Astrocyte (in vitro differentiated cells and primary cell): ENCODE data around the gene PEX7. TPM values are rescaled to one million over a fixed set of nuclear protein-coding genes. Genes with fewer than 3 reads are reported as not detected.

ENCODE experiments used
- DNase-seq: peaks from one replicate; pipeline ENCODE4 v3.0.0-alpha.2; 2010; ENCODE audit warnings: low read depth
- FAIRE-seq: peaks from 2 replicates; lab custom pipeline; 2011; peaks lifted over from hg19 to GRCh38; lab: Jason Lieb, UNC
- H2AFZ ChIP-seq: 2 replicates; pipeline ENCODE4 v1.6.0; 2012; ENCODE audit warnings: low read depth, low read length, inconsistent platforms
- H3K27ac ChIP-seq: 2 replicates; pipeline ENCODE4 v1.5.1; 2011; ENCODE audit warnings: low read depth, low read length, inconsistent platforms
- H3K27me3 ChIP-seq: 2 replicates; pipeline ENCODE4 v1.6.0; 2011; ENCODE audit warnings: low read length, inconsistent platforms; ENCODE audit not compliant: insufficient read depth
- H3K36me3 ChIP-seq: 2 replicates; pipeline ENCODE4 v1.5.1; 2011; ENCODE audit warnings: low read length, inconsistent platforms; ENCODE audit not compliant: insufficient read depth
- H3K4me1 ChIP-seq: 2 replicates; pipeline ENCODE4 v1.5.1; 2011; ENCODE audit warnings: low read length, inconsistent platforms; ENCODE audit not compliant: insufficient read depth
- H3K4me2 ChIP-seq: 2 replicates; pipeline ENCODE4 v1.6.0; 2012; ENCODE audit warnings: low read length, inconsistent platforms
- H3K4me3 ChIP-seq: 2 replicates; pipeline ENCODE4 v1.5.1; 2011; ENCODE audit warnings: low read depth, mild to moderate bottlenecking, low read length, inconsistent platforms; ENCODE audit not compliant: insufficient read depth
- H3K79me2 ChIP-seq: 2 replicates; pipeline ENCODE4 v1.6.0; 2012; ENCODE audit warnings: mild to moderate bottlenecking, low read length, inconsistent platforms; ENCODE audit not compliant: insufficient read depth
- H3K9ac ChIP-seq: 2 replicates; pipeline ENCODE4 v1.6.0; 2012; ENCODE audit warnings: mild to moderate bottlenecking, low read length, inconsistent platforms
- H3K9me3 ChIP-seq: 2 replicates; pipeline ENCODE4 v1.5.1; 2012; ENCODE audit warnings: low read depth, mild to moderate bottlenecking, low read length, inconsistent platforms; ENCODE audit not compliant: insufficient read depth
- H4K20me1 ChIP-seq: 2 replicates; pipeline ENCODE4 v1.6.0; 2012; ENCODE audit warnings: low read length, inconsistent platforms; ENCODE audit not compliant: insufficient read depth
- H3K27ac Mint-ChIP-seq: one replicate; pipeline ENCODE4 v1.8.0; 2021; ENCODE audit warnings: mild to moderate bottlenecking, mixed read lengths; ENCODE audit not compliant: unreplicated experiment
- H3K27me3 Mint-ChIP-seq: one replicate; pipeline ENCODE4 v1.8.0; 2021; ENCODE audit warnings: low read depth, mixed read lengths; ENCODE audit not compliant: unreplicated experiment
- H3K36me3 Mint-ChIP-seq: one replicate; pipeline ENCODE4 v1.8.0; 2021; ENCODE audit warnings: low read depth, mixed read lengths; ENCODE audit not compliant: unreplicated experiment
- H3K4me1 Mint-ChIP-seq: one replicate; pipeline ENCODE4 v1.8.0; 2021; ENCODE audit warnings: low read depth, mixed read lengths; ENCODE audit not compliant: unreplicated experiment
- H3K4me3 Mint-ChIP-seq: one replicate; pipeline ENCODE4 v1.8.0; 2021; ENCODE audit warnings: mild to moderate bottlenecking, moderate library complexity, mixed read lengths; ENCODE audit not compliant: unreplicated experiment
- H3K9me3 Mint-ChIP-seq: one replicate; pipeline ENCODE4 v1.8.0; 2021; ENCODE audit warnings: mild to moderate bottlenecking, mixed read lengths; ENCODE audit not compliant: unreplicated experiment
- CTCF ChIP-seq: IDR thresholded peaks from 2 replicates; pipeline ENCODE4 v1.5.1; 2011; ENCODE audit warnings: low read depth, mild to moderate bottlenecking, inconsistent platforms, low read length, moderate library complexity; ENCODE audit not compliant: insufficient read depth
- EZH2 ChIP-seq: IDR thresholded peaks from 2 replicates; pipeline ENCODE4 v1.6.1; 2012; ENCODE audit warnings: mild to moderate bottlenecking, low read length, inconsistent platforms; ENCODE audit not compliant: insufficient read depth
- total RNA-seq: library from RNA; stranded (reverse); gene quantifications from 2 replicates; pipeline ENCODE4 v1.2.1, GENCODE V29; 2021

PEX7 gene
- total RNA-seq, 1 donor from 2014 or later, result 4.8 TPM

GRCh38 chr6:136823128-136823660, 802 bp downstream of the PEX7 start:
- peak overlapping the region; percentile 89 for H3K4me2 ChIP-seq
- H3K36me3 Mint-ChIP-seq, result peaks cover 3% of the 10 kb centered on the region
- peak overlapping the region; percentile 78 for H3K27ac ChIP-seq
- no peaks in the 10 kb centered on the region for H4K20me1 ChIP-seq
- no peak for FAIRE-seq
- peak overlapping the region; percentile 76 for H3K4me3 ChIP-seq
- peak; percentile 7 for DNase-seq
- H3K27me3 Mint-ChIP-seq, result no peaks in the 10 kb centered on the region
- H3K4me1 Mint-ChIP-seq, result no peaks in the 10 kb centered on the region
- H3K4me3 Mint-ChIP-seq, result peak overlapping the region; percentile 90
- H3K9ac ChIP-seq, result peak overlapping the region; percentile 88
- no peaks in the 10 kb centered on the region for H3K27me3 ChIP-seq
- no peaks in the 10 kb centered on the region for H3K9me3 ChIP-seq
- peak overlapping the region; percentile 99 for H2AFZ ChIP-seq
- peaks cover 7% of the 10 kb centered on the region for H3K4me1 ChIP-seq
- TF ChIP-seq CTCF, result no peak
- TF ChIP-seq EZH2, result no peak
- no peaks in the 10 kb centered on the region for H3K9me3 Mint-ChIP-seq
- H3K36me3 ChIP-seq, result no peaks in the 10 kb centered on the region
- peaks cover 7% of the 10 kb centered on the region for H3K79me2 ChIP-seq
- H3K27ac Mint-ChIP-seq, result peak overlapping the region; percentile 76

- DNase-seq, result no peak
- TF ChIP-seq EZH2 (no peak), CTCF (no peak)
Observed at GRCh38 chr6:136826216-136826615, 3.8 kb downstream of the PEX7 start.

GRCh38 chr6:136831873-136832562, 9.6 kb downstream of the PEX7 start:
- TF ChIP-seq CTCF (no peak), EZH2 (no peak)
- Histone ChIP-seq H3K9me3 (peaks cover 7% of the 10 kb centered on the region), H2AFZ (no peak overlapping the region), H4K20me1 (no peaks in the 10 kb centered on the region), H3K4me1 (no peaks in the 10 kb centered on the region), H3K36me3 (peaks cover 5% of the 10 kb centered on the region), H3K27ac (no peak overlapping the region), H3K27me3 (no peaks in the 10 kb centered on the region), H3K9ac (no peak overlapping the region), H3K4me3 (no peak overlapping the region), H3K4me2 (no peak overlapping the region), H3K79me2 (no peaks in the 10 kb centered on the region)
- Mint-ChIP-seq H3K4me3 (no peak overlapping the region), H3K9me3 (peaks cover 17% of the 10 kb centered on the region), H3K4me1 (no peaks in the 10 kb centered on the region), H3K36me3 (peaks cover 28% of the 10 kb centered on the region), H3K27ac (no peak overlapping the region), H3K27me3 (no peaks in the 10 kb centered on the region)
- FAIRE-seq (no peak), DNase-seq (no peak)

More at GRCh38 chr6:136826216-136826615, 3.8 kb downstream of the PEX7 start:
- Mint-ChIP-seq H3K4me1 (no peaks in the 10 kb centered on the region), H3K36me3 (peaks cover 10% of the 10 kb centered on the region), H3K27me3 (no peaks in the 10 kb centered on the region), H3K9me3 (peaks cover 3% of the 10 kb centered on the region), H3K27ac (no peak overlapping the region), H3K4me3 (no peak overlapping the region)
- Histone ChIP-seq H3K36me3 (peaks cover 5% of the 10 kb centered on the region), H3K4me2 (no peak overlapping the region), H3K4me3 (no peak overlapping the region), H2AFZ (no peak overlapping the region), H3K9me3 (no peaks in the 10 kb centered on the region), H3K27me3 (no peaks in the 10 kb centered on the region), H4K20me1 (no peaks in the 10 kb centered on the region), H3K27ac (no peak overlapping the region), H3K9ac (no peak overlapping the region), H3K79me2 (peaks cover 7% of the 10 kb centered on the region), H3K4me1 (peaks cover 7% of the 10 kb centered on the region)
- no peak for FAIRE-seq
